AG08395 (cell line): Measurements from ENCODE around the gene LIME1.
A peak's percentile ranks its signal among the peaks of the same experiment; 100 is the strongest.

ENCODE experiments used
- DNase-seq: peaks from one replicate; pipeline ENCODE4 v3.0.0; 2012; ENCODE audit warnings: mixed read lengths, low spot score

The LIME1 gene

GRCh38 chr20:63697357-63697867, 39.1 kb upstream of the LIME1 start:
- no peak for DNase-seq

GRCh38 chr20:63697868-63698545, 38.5 kb upstream of the LIME1 start:
- DNase-seq, result no peak

GRCh38 chr20:63698739-63699465, 37.6 kb upstream of the LIME1 start:
- peak; percentile 93 for DNase-seq

GRCh38 chr20:63699466-63700198, 36.8 kb upstream of the LIME1 start:
- DNase-seq, result no peak

GRCh38 chr20:63700199-63701050, 36.0 kb upstream of the LIME1 start:
- no peak for DNase-seq

GRCh38 chr20:63701051-63701328, 35.5 kb upstream of the LIME1 start:
- DNase-seq, result no peak

- DNase-seq, result no peak
These were observed 35.0 kb upstream of the LIME1 start for GRCh38 chr20:63701329-63702035.

- DNase-seq, result no peak
These were observed 34.3 kb upstream of the LIME1 start for GRCh38 chr20:63702036-63702665.

GRCh38 chr20:63702751-63703470, 33.6 kb upstream of the LIME1 start:
- DNase-seq, result no peak

- DNase-seq, result no peak
These were observed 32.9 kb upstream of the LIME1 start for GRCh38 chr20:63703471-63703975.

- no peak for DNase-seq
These were observed 32.3 kb upstream of the LIME1 start for GRCh38 chr20:63703976-63704748.

- no peak for DNase-seq
These were observed 31.7 kb upstream of the LIME1 start for GRCh38 chr20:63704749-63705117.

GRCh38 chr20:63705232-63706026, 31.0 kb upstream of the LIME1 start:
- DNase-seq, result no peak

- DNase-seq, result no peak
These were observed 30.3 kb upstream of the LIME1 start for GRCh38 chr20:63706027-63706695.

- peak; percentile 51 for DNase-seq
These were observed 29.5 kb upstream of the LIME1 start for GRCh38 chr20:63706852-63707557.

GRCh38 chr20:63707558-63708300, 28.7 kb upstream of the LIME1 start, which contains the start of the genes ARFRP1 and ZGPAT:
TSS of gene ARFRP1 (minus strand) at chr20:63707976. CDS start at chr20:63707091, 885 bp downstream.
TSS of gene ZGPAT (plus strand) at chr20:63708039. CDS start at chr20:63708581, 542 bp downstream.
- peak; percentile 89 for DNase-seq
